IMR-90 (cell line): Measurements from ENCODE around the gene AKAP13. TPM values are rescaled to one million over a fixed set of nuclear protein-coding genes. Genes with fewer than 3 reads are reported as not detected.

Experiments used
- ATAC-seq: fragments of 200-7000 bp; cut with Tn5 transposase; 2 replicates; pipeline ENCODE4 v1.9.1; 2020; ENCODE audit warnings: low read depth, mild to moderate bottlenecking, moderate library complexity
- BruUV-seq: library from RNA; stranded (reverse); fragments of 400-500 nt; replicated peaks from 2 replicates; lab custom pipeline; 2021; lab: Mats Ljungman, UMichigan
- CTCF ChIA-PET: fragments of 300-600 bp; formaldehyde crosslinking; extraction: SDS; loops from one replicate; lab custom pipeline; 2021; ENCODE audit warnings: antibody characterized with exemption; lab: Yijun Ruan, JAX
- POLR2A ChIA-PET: fragments of 300-600 bp; sonication (Branson Sonifier 250); formaldehyde crosslinking; loops from one replicate; lab custom pipeline; 2022; ENCODE audit warnings: antibody characterized with exemption; ENCODE audit not compliant: unreplicated experiment; lab: Charles Lee
- DNase-seq: peaks from one replicate; pipeline ENCODE4 v3.0.0; 2013
- H2AFZ ChIP-seq: replicated peaks from 2 replicates; pipeline ENCODE3; 2013; ENCODE audit warnings: low read length, mild to moderate bottlenecking; ENCODE audit not compliant: poor library complexity
- H2AK5ac ChIP-seq: 2 replicates; pipeline ENCODE4 v1.6.1; 2013; ENCODE audit warnings: low read depth, low read length, inconsistent platforms
- H2AK9ac ChIP-seq: replicated peaks from 2 replicates; pipeline ENCODE3; 2013; ENCODE audit warnings: mild to moderate bottlenecking, low read depth, low read length, moderate library complexity; ENCODE audit not compliant: poor library complexity
- H2BK120ac ChIP-seq: 2 replicates; pipeline ENCODE4 v1.6.1; 2013; ENCODE audit warnings: low read depth, low read length, inconsistent platforms
- H2BK15ac ChIP-seq: 3 replicates; pipeline ENCODE4 v1.6.1; 2013; ENCODE audit warnings: low read depth, low read length, inconsistent platforms
- H2BK20ac ChIP-seq: 2 replicates; pipeline ENCODE4 v1.6.1; 2013; ENCODE audit warnings: low read depth, mild to moderate bottlenecking, inconsistent platforms, low read length, moderate library complexity
- H2BK5ac ChIP-seq: 2 replicates; pipeline ENCODE4 v1.6.1; 2013; ENCODE audit warnings: mild to moderate bottlenecking, low read depth, low read length, inconsistent platforms; ENCODE audit not compliant: poor library complexity, severe bottlenecking
- H3K14ac ChIP-seq: replicated peaks from 2 replicates; pipeline ENCODE4 v1.6.1; 2013; ENCODE audit warnings: low read depth, low read length, inconsistent platforms
- H3K18ac ChIP-seq: 2 replicates; pipeline ENCODE4 v1.6.1; 2013; ENCODE audit warnings: low read depth, low read length, control low read depth
- H3K23ac ChIP-seq: 2 replicates; pipeline ENCODE4 v1.6.1; 2013; ENCODE audit warnings: low read depth, low read length, inconsistent platforms
- H3K27ac ChIP-seq: 2 replicates; pipeline ENCODE4 v1.5.1; 2013; ENCODE audit warnings: mild to moderate bottlenecking, control low read depth, low read length; ENCODE audit not compliant: insufficient read depth
- H3K27me3 ChIP-seq: 2 replicates; pipeline ENCODE4 v1.6.1; 2013; ENCODE audit warnings: low read length; ENCODE audit not compliant: control insufficient read depth, insufficient read depth
- H3K36me3 ChIP-seq: 2 replicates; pipeline ENCODE4 v1.6.1; 2013; ENCODE audit warnings: low read length, mixed read lengths; ENCODE audit not compliant: control insufficient read depth, insufficient read depth
- H3K4ac ChIP-seq: 2 replicates; pipeline ENCODE4 v1.6.1; 2013; ENCODE audit warnings: low read depth, low read length, inconsistent platforms
- H3K4me1 ChIP-seq: 2 replicates; pipeline ENCODE4 v1.6.1; 2013; ENCODE audit warnings: low read length, mixed read lengths; ENCODE audit not compliant: control insufficient read depth, insufficient read depth
- H3K4me2 ChIP-seq: 2 replicates; pipeline ENCODE4 v1.6.1; 2013; ENCODE audit warnings: low read depth, mild to moderate bottlenecking, control low read depth, low read length, moderate library complexity
- H3K4me3 ChIP-seq: 2 replicates; pipeline ENCODE4 v1.5.1; 2013; ENCODE audit warnings: low read depth, mild to moderate bottlenecking, control low read depth, low read length, moderate library complexity; ENCODE audit not compliant: insufficient read depth
- H3K56ac ChIP-seq: 2 replicates; pipeline ENCODE4 v1.6.1; 2013; ENCODE audit warnings: low read length, inconsistent platforms; ENCODE audit not compliant: insufficient read depth; ENCODE audit errors: extremely low read depth
- H3K79me1 ChIP-seq, 2 experiments: 2 replicates each; pipeline ENCODE4 v1.6.1; 2013; ENCODE audit warnings: low read length in 2 of 2, inconsistent platforms in 1 of 2, low read depth in 1 of 2
- H3K9ac ChIP-seq: 2 replicates; pipeline ENCODE4 v1.6.1; 2013; ENCODE audit warnings: low read depth, low read length, control low read depth
- H3K9me1 ChIP-seq: 2 replicates; pipeline ENCODE4 v1.6.1; 2013; ENCODE audit warnings: low read length, inconsistent platforms; ENCODE audit not compliant: insufficient read depth
- H3K9me3 ChIP-seq: 2 replicates; pipeline ENCODE4 v1.6.1; 2013; ENCODE audit warnings: low read length; ENCODE audit not compliant: control insufficient read depth, insufficient read depth
- H4K20me1 ChIP-seq: 2 replicates; pipeline ENCODE4 v1.6.1; 2013; ENCODE audit warnings: low read length, inconsistent platforms; ENCODE audit not compliant: insufficient read depth
- H4K5ac ChIP-seq: 2 replicates; pipeline ENCODE4 v1.6.1; 2013; ENCODE audit warnings: mild to moderate bottlenecking, low read depth, low read length, control low read depth
- H4K8ac ChIP-seq, 2 experiments: 2 replicates each; pipeline ENCODE4 v1.6.1; 2013; ENCODE audit warnings: low read depth in 2 of 2, low read length in 2 of 2, control low read depth in 1 of 2, inconsistent platforms in 1 of 2
- H4K91ac ChIP-seq: 2 replicates; pipeline ENCODE4 v1.6.1; 2013; ENCODE audit warnings: low read depth, low read length, inconsistent platforms; ENCODE audit not compliant: insufficient read depth
- MAZ ChIP-seq: IDR thresholded peaks from 2 replicates; pipeline ENCODE4 v1.6.1; 2012; ENCODE audit warnings: low read depth, mild to moderate bottlenecking, low read length, improper control_type of control experiment, moderate library complexity, borderline replicate concordance
- RAD21 ChIP-seq: IDR thresholded peaks from 2 replicates; pipeline ENCODE4 v1.6.1; 2012; ENCODE audit warnings: low read length, improper control_type of control experiment
- WGBS, 2 experiments: methylation state at CpG; one replicate each; pipeline versions ENCODE4 v1.1.5 to v1.1.7; 2013; ENCODE audit warnings: missing lambda C conversion rate in 2 of 2; ENCODE audit not compliant: insufficient read length in 1 of 2; ENCODE audit errors: extremely low coverage in 2 of 2; 5-methylcytosine and 5-hydroxymethylcytosine counted together
- dilution Hi-C: fragments of 300-500 bp; cut with HindIII; formaldehyde crosslinking; loops from one replicate; pipeline ENCODE4 v1.14.3; 2018; ENCODE audit warnings: low sequenced_read_pairs; ENCODE audit not compliant: unreplicated experiment
- in situ Hi-C: fragments of 300-500 bp; cut with MboI; formaldehyde crosslinking; loops from 3 replicates; pipeline ENCODE4 v1.14.3; 2019; ENCODE audit warnings: low sequenced_read_pairs, inconsistent platforms, mixed read lengths
- intact Hi-C: fragments of 100-400 bp; cut with micrococcal nuclease; formaldehyde crosslinking; loops from 2 replicates; pipeline ENCODE4 v1.10.0; 2022
- polyA plus RNA-seq, 3 experiments: library from polyadenylated mRNA; depleted of rRNA; stranded (reverse); fragments of >200 nt; gene quantifications; 2 replicates each; pipeline ENCODE4 v1.2.3, GENCODE V29; 2012; ENCODE audit warnings: low replicate concordance in 1 of 3
- total RNA-seq: library from RNA; depleted of rRNA; stranded (reverse); fragments of >200 nt; gene quantifications from 2 replicates; pipeline ENCODE4 v1.2.3, GENCODE V29; 2012

AKAP13 gene
- total and polyA plus RNA-seq, 2 of the 4 experiments (the other 2 are of a cell fraction), result 10.4 to 46.4 TPM

GRCh38 chr15:85749261-85750151 is 369.1 kb downstream of the AKAP13 start:
- WGBS, 2 experiments, result 40% methylated on average over 1 of the region's 21 CpGs; no CpG with 5 or more reads in 1 of the 2 experiments
- no peak overlapping the region for H3K18ac ChIP-seq
- no peak overlapping the region for H4K5ac ChIP-seq
- no peak overlapping the region for H3K14ac ChIP-seq
- H2BK15ac ChIP-seq, result no peak overlapping the region
- no peak overlapping the region for H2BK5ac ChIP-seq
- ChIA-PET CTCF (no interaction called here), POLR2A (no interaction called here)
- no peak overlapping the region for H3K9ac ChIP-seq
- H3K23ac ChIP-seq, result no peak overlapping the region
- no peak overlapping the region for H2BK20ac ChIP-seq
- no TSS peak for BruUV-seq
- no peaks in the 10 kb centered on the region; a peak in 2 of 4 replicates for H3K79me1 ChIP-seq
- H3K36me3 ChIP-seq, result peaks cover 22% of the 10 kb centered on the region
- H3K4me3 ChIP-seq, result no peak overlapping the region
- DNase-seq (peak; percentile 8), ATAC-seq (peak; percentile 38; the same call in 1 of the 2 replicates)
- no peak overlapping the region for H3K4ac ChIP-seq
- no peaks in the 10 kb centered on the region for H4K20me1 ChIP-seq
- H3K4me2 ChIP-seq, result no peak overlapping the region
- no peak overlapping the region for H3K56ac ChIP-seq
- H4K8ac ChIP-seq, result no peak overlapping the region
- H3K27me3 ChIP-seq, result no peaks in the 10 kb centered on the region
- no peaks in the 10 kb centered on the region for H3K4me1 ChIP-seq
- no peak overlapping the region for H2AK5ac ChIP-seq
- no peak overlapping the region for H2AK9ac ChIP-seq
- H3K9me3 ChIP-seq, result no peaks in the 10 kb centered on the region
- H3K9me1 ChIP-seq, result no peaks in the 10 kb centered on the region; the same call in 1 of the 2 replicates
- no peak overlapping the region for H2AFZ ChIP-seq
- TF ChIP-seq MAZ, result no peak
- TF ChIP-seq RAD21, result no peak
- in situ Hi-C loops (no loop called here), dilution Hi-C loops (no loop called here), intact Hi-C loops (no loop called here)
- H4K91ac ChIP-seq, result no peak overlapping the region
- no peak overlapping the region for H3K27ac ChIP-seq
- no peak overlapping the region for H2BK120ac ChIP-seq
